ENCODE results near the gene TNS1. TPM values are rescaled to one million over a fixed set of nuclear protein-coding genes. Genes with fewer than 3 reads are reported as not detected.

Gene TNS1
- total RNA-seq, 1 experiment from 2014 or later: 3.1 TPM

GRCh38 chr2:218033590-218034496, 31.0 kb upstream of the TNS1 start:
- Histone ChIP-seq H3K27me3 (ENCODE audit: control insufficient read depth, insufficient read depth, low read length) (peaks cover 25% of the 10 kb centered on the region), H3K36me3 (replicated peaks; ENCODE audit: control insufficient read depth, insufficient read depth, low read length) (no peaks in the 10 kb centered on the region), H3K4me3 (ENCODE audit: insufficient read depth, low read depth, low read length) (peak overlapping the region; percentile 35; the same call in 1 of the 2 replicates)
- DNase-seq: peak; percentile 87

GRCh38 chr2:218033208-218033589, 30.4 kb upstream of the TNS1 start:
- no peak for DNase-seq
- H3K4me3 ChIP-seq (ENCODE audit: insufficient read depth, low read depth, low read length): no peak overlapping the region
- H3K27me3 ChIP-seq (ENCODE audit: control insufficient read depth, insufficient read depth, low read length): peaks cover 25% of the 10 kb centered on the region
- no peaks in the 10 kb centered on the region for H3K36me3 ChIP-seq (replicated peaks; ENCODE audit: control insufficient read depth, insufficient read depth, low read length)

- DNase-seq: peak; percentile 45
- Histone ChIP-seq H3K27me3 (ENCODE audit: control insufficient read depth, insufficient read depth, low read length) (peaks cover 25% of the 10 kb centered on the region), H3K4me3 (ENCODE audit: insufficient read depth, low read depth, low read length) (no peak overlapping the region), H3K36me3 (replicated peaks; ENCODE audit: control insufficient read depth, insufficient read depth, low read length) (no peaks in the 10 kb centered on the region)
Measured at GRCh38 chr2:218032336-218033171, 29.8 kb upstream of the TNS1 start.

GRCh38 chr2:218031771-218032257, 29.0 kb upstream of the TNS1 start:
- DNase-seq: no peak

GRCh38 chr2:218031261-218031660, 28.5 kb upstream of the TNS1 start:
- H3K36me3 ChIP-seq (replicated peaks; ENCODE audit: control insufficient read depth, insufficient read depth, low read length): no peaks in the 10 kb centered on the region

More at GRCh38 chr2:218031771-218032257, 29.0 kb upstream of the TNS1 start:
- H3K27me3 ChIP-seq (ENCODE audit: control insufficient read depth, insufficient read depth, low read length): peaks cover 25% of the 10 kb centered on the region
- H3K36me3 ChIP-seq (replicated peaks; ENCODE audit: control insufficient read depth, insufficient read depth, low read length): no peaks in the 10 kb centered on the region
- H3K4me3 ChIP-seq (ENCODE audit: insufficient read depth, low read depth, low read length): no peak overlapping the region

GRCh38 chr2:218030409-218031195, 27.8 kb upstream of the TNS1 start:
- H3K27me3 ChIP-seq (ENCODE audit: control insufficient read depth, insufficient read depth, low read length): peaks cover 25% of the 10 kb centered on the region
- DNase-seq: no peak
- no peak overlapping the region for H3K4me3 ChIP-seq (ENCODE audit: insufficient read depth, low read depth, low read length)
- H3K36me3 ChIP-seq (replicated peaks; ENCODE audit: control insufficient read depth, insufficient read depth, low read length): no peaks in the 10 kb centered on the region

More at GRCh38 chr2:218031261-218031660, 28.5 kb upstream of the TNS1 start:
- no peak for DNase-seq
- Histone ChIP-seq H3K4me3 (ENCODE audit: insufficient read depth, low read depth, low read length) (no peak overlapping the region), H3K27me3 (ENCODE audit: control insufficient read depth, insufficient read depth, low read length) (peaks cover 25% of the 10 kb centered on the region)

GRCh38 chr2:218029366-218030360, 26.9 kb upstream of the TNS1 start:
- H3K4me3 ChIP-seq (ENCODE audit: insufficient read depth, low read depth, low read length): no peak overlapping the region
- H3K27me3 ChIP-seq (ENCODE audit: control insufficient read depth, insufficient read depth, low read length): peaks cover 25% of the 10 kb centered on the region
- peak; percentile 40 for DNase-seq
- no peaks in the 10 kb centered on the region for H3K36me3 ChIP-seq (replicated peaks; ENCODE audit: control insufficient read depth, insufficient read depth, low read length)

- Histone ChIP-seq H3K27me3 (ENCODE audit: control insufficient read depth, insufficient read depth, low read length) (peaks cover 16% of the 10 kb centered on the region), H3K36me3 (replicated peaks; ENCODE audit: control insufficient read depth, insufficient read depth, low read length) (no peaks in the 10 kb centered on the region), H3K4me3 (ENCODE audit: insufficient read depth, low read depth, low read length) (no peak overlapping the region)
- no peak for DNase-seq
Measured at GRCh38 chr2:218028562-218029348, 26.0 kb upstream of the TNS1 start.

GRCh38 chr2:218028189-218028495, 25.3 kb upstream of the TNS1 start:
- DNase-seq: no peak
- no peaks in the 10 kb centered on the region for H3K36me3 ChIP-seq (replicated peaks; ENCODE audit: control insufficient read depth, insufficient read depth, low read length)
- H3K27me3 ChIP-seq (ENCODE audit: control insufficient read depth, insufficient read depth, low read length): peaks cover 10% of the 10 kb centered on the region
- no peak overlapping the region for H3K4me3 ChIP-seq (ENCODE audit: insufficient read depth, low read depth, low read length)

- no peak for DNase-seq
Measured at GRCh38 chr2:218027426-218028188, 24.8 kb upstream of the TNS1 start.

GRCh38 chr2:218026676-218027425, 24.1 kb upstream of the TNS1 start:
- no peak for DNase-seq
- Histone ChIP-seq H3K27me3 (ENCODE audit: control insufficient read depth, insufficient read depth, low read length) (no peaks in the 10 kb centered on the region), H3K4me3 (ENCODE audit: insufficient read depth, low read depth, low read length) (no peak overlapping the region)

More at GRCh38 chr2:218027426-218028188, 24.8 kb upstream of the TNS1 start:
- Histone ChIP-seq H3K4me3 (ENCODE audit: insufficient read depth, low read depth, low read length) (no peak overlapping the region), H3K36me3 (replicated peaks; ENCODE audit: control insufficient read depth, insufficient read depth, low read length) (no peaks in the 10 kb centered on the region), H3K27me3 (ENCODE audit: control insufficient read depth, insufficient read depth, low read length) (peaks cover 5% of the 10 kb centered on the region)

GRCh38 chr2:218026244-218026643, 23.4 kb upstream of the TNS1 start:
- H3K36me3 ChIP-seq (replicated peaks; ENCODE audit: control insufficient read depth, insufficient read depth, low read length): no peaks in the 10 kb centered on the region
- no peak for DNase-seq
- H3K27me3 ChIP-seq (ENCODE audit: control insufficient read depth, insufficient read depth, low read length): no peaks in the 10 kb centered on the region
- no peak overlapping the region for H3K4me3 ChIP-seq (ENCODE audit: insufficient read depth, low read depth, low read length)

More at GRCh38 chr2:218026676-218027425, 24.1 kb upstream of the TNS1 start:
- H3K36me3 ChIP-seq (replicated peaks; ENCODE audit: control insufficient read depth, insufficient read depth, low read length): no peaks in the 10 kb centered on the region

Measured in H7 (cell line).